Measurements from ENCODE around the gene EXOSC6.
A peak's percentile ranks its signal among the peaks of the same experiment; 100 is the strongest.
"Not testable (repeated sequence)": the region's sequence is repeated elsewhere in the genome, so short reads cannot be mapped to it uniquely, and the experiment has no call there.

Gene EXOSC6

DNA sequence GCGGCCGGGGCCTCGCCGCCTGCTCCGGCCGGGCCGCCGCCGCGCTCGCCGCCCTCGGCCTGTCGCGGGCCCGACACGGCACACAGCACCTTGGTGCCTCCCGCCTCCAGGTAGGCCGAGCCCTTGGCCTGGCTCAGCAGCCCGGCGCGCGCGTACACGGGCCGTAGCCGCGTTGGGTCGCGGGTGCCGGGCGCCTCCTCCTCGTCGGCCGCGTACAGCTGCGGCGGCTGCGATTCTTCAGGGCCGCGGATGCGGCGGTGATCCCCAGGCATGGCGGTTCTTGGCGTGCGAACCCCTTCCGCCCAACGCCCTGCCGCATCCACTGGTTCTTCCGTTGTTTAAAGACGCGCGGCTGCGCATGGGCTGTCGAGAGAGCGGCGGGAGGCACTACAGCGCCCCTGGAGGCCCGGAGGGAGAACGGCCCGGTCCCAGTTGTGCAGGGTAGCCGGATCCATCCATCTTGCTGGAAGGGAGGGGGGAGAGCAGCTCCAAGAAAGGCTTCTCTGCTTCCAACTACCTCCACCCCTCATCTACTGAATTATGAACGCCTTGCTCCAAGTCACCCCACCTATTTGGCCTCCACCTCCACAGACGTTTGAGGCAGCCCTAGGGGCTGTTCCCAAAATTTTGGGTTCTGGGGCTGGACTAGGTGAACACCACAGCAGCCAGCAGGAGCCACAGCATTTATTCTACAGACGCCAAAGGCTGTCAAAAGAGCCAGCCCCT lies at the start of gene EXOSC6:
Gene EXOSC6 (minus strand): TSS at position 312 of the 726 bp plus-strand sequence. CDS start 40 bp downstream, at position 272.
- in situ Hi-C loops (cut with MboI; ENCODE audit: low pct_unique_long_range_greater_than_20kb, low sequenced_read_pairs, unreplicated experiment): no loop called here
- TF ChIP-seq, protein P1, sequence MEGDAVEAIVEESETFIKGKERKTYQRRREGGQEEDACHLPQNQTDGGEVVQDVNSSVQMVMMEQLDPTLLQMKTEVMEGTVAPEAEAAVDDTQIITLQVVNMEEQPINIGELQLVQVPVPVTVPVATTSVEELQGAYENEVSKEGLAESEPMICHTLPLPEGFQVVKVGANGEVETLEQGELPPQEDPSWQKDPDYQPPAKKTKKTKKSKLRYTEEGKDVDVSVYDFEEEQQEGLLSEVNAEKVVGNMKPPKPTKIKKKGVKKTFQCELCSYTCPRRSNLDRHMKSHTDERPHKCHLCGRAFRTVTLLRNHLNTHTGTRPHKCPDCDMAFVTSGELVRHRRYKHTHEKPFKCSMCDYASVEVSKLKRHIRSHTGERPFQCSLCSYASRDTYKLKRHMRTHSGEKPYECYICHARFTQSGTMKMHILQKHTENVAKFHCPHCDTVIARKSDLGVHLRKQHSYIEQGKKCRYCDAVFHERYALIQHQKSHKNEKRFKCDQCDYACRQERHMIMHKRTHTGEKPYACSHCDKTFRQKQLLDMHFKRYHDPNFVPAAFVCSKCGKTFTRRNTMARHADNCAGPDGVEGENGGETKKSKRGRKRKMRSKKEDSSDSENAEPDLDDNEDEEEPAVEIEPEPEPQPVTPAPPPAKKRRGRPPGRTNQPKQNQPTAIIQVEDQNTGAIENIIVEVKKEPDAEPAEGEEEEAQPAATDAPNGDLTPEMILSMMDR (IDR thresholded peaks at IDR 0.05; ENCODE audit: extremely low read depth, insufficient read depth, missing control alignments): peak; percentile 96

GRCh38 chr16:70301121-70301520 lies 49.4 kb upstream of the EXOSC6 start:
- in situ Hi-C loops (cut with MboI; ENCODE audit: low pct_unique_long_range_greater_than_20kb, low sequenced_read_pairs, unreplicated experiment): no loop called here
- no peak for DNase-seq (ENCODE audit: low spot score)
- TF ChIP-seq, protein P1 (IDR thresholded peaks at IDR 0.05; ENCODE audit: extremely low read depth, insufficient read depth, missing control alignments): no peak

More for the DNA sequence above, at the start of gene EXOSC6:
- DNase-seq (ENCODE audit: low spot score): peak; percentile 96

DNA sequence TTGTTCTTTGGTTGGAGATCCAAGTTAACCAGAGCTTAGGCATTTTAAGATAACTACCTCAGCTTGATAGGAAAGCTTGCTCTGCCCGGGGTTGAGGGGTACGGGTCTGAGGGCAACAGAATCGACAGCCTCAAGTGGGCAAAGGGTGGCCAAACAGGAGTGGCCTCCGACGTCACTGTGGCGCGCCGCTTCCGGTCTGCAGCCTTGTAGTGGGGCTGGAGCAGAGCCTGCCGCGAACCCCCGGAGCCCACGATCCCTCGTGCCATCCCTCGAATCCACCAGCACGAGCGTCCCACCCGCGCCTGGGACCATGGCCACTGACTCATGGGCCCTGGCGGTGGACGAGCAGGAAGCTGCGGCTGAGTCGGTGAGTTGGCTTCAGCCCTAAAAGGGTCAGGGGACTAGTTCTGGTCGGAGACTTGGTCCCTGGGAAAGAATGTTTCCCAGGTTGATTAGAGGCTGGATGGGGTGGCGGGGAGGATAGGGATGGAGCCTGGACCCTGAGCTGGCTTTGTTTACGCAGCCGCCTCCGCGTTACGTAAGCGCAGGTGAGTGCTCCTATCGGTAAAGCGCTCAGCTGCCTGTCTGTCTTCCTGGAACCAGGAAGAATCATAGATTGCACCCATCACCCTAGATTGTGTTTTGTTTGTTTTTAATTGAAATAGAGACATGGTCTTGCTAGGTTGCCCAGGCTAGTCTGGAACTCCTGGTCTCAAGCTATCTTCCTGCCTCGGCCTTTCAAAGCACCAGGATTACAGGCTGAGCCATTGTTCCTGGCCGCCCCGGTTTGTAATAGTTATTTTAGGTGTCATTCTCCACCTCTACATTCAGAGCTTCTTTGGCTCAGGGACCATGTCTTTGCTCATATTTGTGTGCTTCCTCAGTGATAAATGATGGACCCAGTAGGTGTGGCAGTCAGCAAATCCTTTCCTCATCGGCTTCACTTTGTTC lies 47.5 kb upstream of the EXOSC6 start, which contains the start of gene DDX19B:
Gene DDX19B (plus strand): TSS at position 199 of the 951 bp plus-strand sequence. CDS start 112 bp downstream, at position 311.
- in situ Hi-C loops (cut with MboI; ENCODE audit: low pct_unique_long_range_greater_than_20kb, low sequenced_read_pairs, unreplicated experiment): no loop called here
- DNase-seq (ENCODE audit: low spot score): peak; percentile 79
- TF ChIP-seq, protein P1 (IDR thresholded peaks at IDR 0.05; ENCODE audit: extremely low read depth, insufficient read depth, missing control alignments): no peak

DNA sequence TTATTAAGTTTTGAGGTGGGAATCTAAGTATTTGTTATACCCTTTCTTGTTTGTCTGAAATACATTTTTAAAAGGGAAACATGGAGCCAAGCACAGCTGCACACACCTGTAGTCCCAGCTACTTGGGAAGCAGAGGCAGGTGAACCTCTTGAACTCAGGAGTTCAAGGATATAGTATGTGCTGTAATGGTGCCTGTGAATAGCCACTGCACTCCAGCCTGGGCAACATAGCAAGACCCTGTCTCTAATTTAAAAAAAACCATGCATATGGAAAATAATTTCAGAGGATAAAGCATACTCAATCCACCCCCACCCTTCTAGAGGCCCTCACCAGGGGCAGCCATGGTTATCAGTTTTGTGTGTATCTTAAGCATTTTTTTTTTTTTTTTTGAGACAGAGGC lies 43.9 kb upstream of the EXOSC6 start:
- TF ChIP-seq, protein P1 (IDR thresholded peaks at IDR 0.05; ENCODE audit: extremely low read depth, insufficient read depth, missing control alignments): no peak
- no peak for DNase-seq (ENCODE audit: low spot score)
- in situ Hi-C loops (cut with MboI; ENCODE audit: low pct_unique_long_range_greater_than_20kb, low sequenced_read_pairs, unreplicated experiment): no loop called here

DNA sequence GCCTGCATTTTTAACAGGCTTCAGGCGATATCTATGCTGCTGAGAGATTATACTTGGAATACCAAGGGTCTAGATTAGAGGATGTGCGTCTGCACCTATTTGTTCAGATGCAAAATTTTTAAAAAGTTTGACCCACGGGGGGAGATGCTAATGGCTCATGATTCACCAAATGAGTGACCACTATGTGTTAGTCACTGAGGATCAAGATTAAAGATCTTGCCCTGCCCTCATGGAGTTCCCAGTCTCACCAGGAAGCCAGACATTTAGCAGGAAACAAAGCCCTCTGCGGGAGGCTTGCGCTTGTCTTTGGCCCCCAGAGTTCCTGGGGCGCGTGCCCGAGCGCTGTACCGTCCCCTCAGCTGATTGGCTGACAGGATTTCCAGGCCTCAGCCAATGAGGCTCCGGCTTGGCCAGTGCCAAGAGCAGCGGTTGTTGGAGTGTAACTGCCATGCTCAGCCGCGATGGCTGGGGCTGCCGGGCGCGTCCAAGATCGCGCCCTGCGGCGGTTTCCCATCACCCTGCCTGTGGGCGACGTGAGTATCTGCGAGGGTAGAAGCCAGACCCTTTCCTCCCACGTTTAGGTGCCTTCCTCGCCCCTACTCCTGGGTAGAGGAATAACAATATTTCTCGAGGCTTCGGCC lies 42.8 kb upstream of the EXOSC6 start:
- TF ChIP-seq, protein P1 (IDR thresholded peaks at IDR 0.05; ENCODE audit: extremely low read depth, insufficient read depth, missing control alignments): no peak
- in situ Hi-C loops (cut with MboI; ENCODE audit: low pct_unique_long_range_greater_than_20kb, low sequenced_read_pairs, unreplicated experiment): no loop called here
- no peak for DNase-seq (ENCODE audit: low spot score)

GRCh38 chr16:70292148-70292547 lies 40.4 kb upstream of the EXOSC6 start:
- in situ Hi-C loops (cut with MboI; ENCODE audit: low pct_unique_long_range_greater_than_20kb, low sequenced_read_pairs, unreplicated experiment); DNase-seq (ENCODE audit: low spot score): not testable (repeated sequence)
